PFSK-1 (cell line): Measurements from ENCODE around the gene ZNF564. TPM values are rescaled to one million over a fixed set of nuclear protein-coding genes. Genes with fewer than 3 reads are reported as not detected.
A peak's percentile ranks its signal among the peaks of the same experiment; 100 is the strongest.

Experiments used
- FOXP2 ChIP-seq: optimal IDR thresholded peaks from 2 replicates; pipeline ENCODE3; 2011; ENCODE audit warnings: borderline replicate concordance, control low read depth, inconsistent platforms; ENCODE audit not compliant: insufficient read depth; ENCODE audit errors: extremely low read length, extremely low read depth
- POLR2AphosphoS5 ChIP-seq: IDR thresholded peaks from 2 replicates; pipeline ENCODE4 v1.6.1; 2012; ENCODE audit warnings: low read depth, mild to moderate bottlenecking, control low read depth, low read length, moderate library complexity
- REST ChIP-seq, 2 experiments: IDR thresholded peaks; 2 replicates each; pipeline versions ENCODE4 v1.6.1 to v1.8.0; 2011 to 2012; ENCODE audit warnings: low read depth in 2 of 2, low read length in 2 of 2, control low read depth in 1 of 2, inconsistent platforms in 1 of 2, mild to moderate bottlenecking in 1 of 2, moderate library complexity in 1 of 2; ENCODE audit not compliant: insufficient read depth in 1 of 2
- SIN3A ChIP-seq: IDR thresholded peaks from 2 replicates; pipeline ENCODE4 v1.6.1; 2012; ENCODE audit warnings: mild to moderate bottlenecking, low read length, moderate library complexity, borderline replicate concordance; ENCODE audit not compliant: insufficient read depth
- TAF1 ChIP-seq: IDR thresholded peaks from 2 replicates; pipeline ENCODE4 v1.6.1; 2012; ENCODE audit warnings: low read length, control low read depth, borderline replicate concordance; ENCODE audit not compliant: insufficient read depth
- polyA plus RNA-seq: library from polyadenylated mRNA; unstranded; fragments of >200 nt; gene quantifications from one replicate; pipeline ENCODE4 v1.2.1, GENCODE V29; 2012; ENCODE audit warnings: low read depth, missing spikeins; ENCODE audit not compliant: insufficient read length

Gene ZNF564
- polyA plus RNA-seq, result 1.2 TPM

- TF ChIP-seq SIN3A (no peak), TAF1 (peak; percentile 93), POLR2AphosphoS5 (peak; percentile 85)
Measured at GRCh38 chr19:12551060-12551832, at the start of gene ZNF564. Gene ZNF564, minus strand, starts transcription at chr19:12551482. Its CDS starts 150 bp downstream, at chr19:12551332.

GRCh38 chr19:12597594-12597993 lies 46.3 kb upstream of the ZNF564 start:
- TF ChIP-seq TAF1 (no peak), REST (IDR thresholded peaks at IDR 0.05; ENCODE audit: insufficient read depth in 1 of 2, low read depth in 2 of 2, low read length in 2 of 2) (no peak), FOXP2 (no peak), POLR2AphosphoS5 (no peak), SIN3A (no peak)

GRCh38 chr19:12596927-12597548 lies 45.8 kb upstream of the ZNF564 start:
- no peak for TF ChIP-seq FOXP2
- no peak for TF ChIP-seq POLR2AphosphoS5
- no peak for TF ChIP-seq SIN3A
- TF ChIP-seq TAF1, result no peak
- TF ChIP-seq REST (IDR thresholded peaks at IDR 0.05; ENCODE audit: insufficient read depth in 1 of 2, low read depth in 2 of 2, low read length in 2 of 2), result no peak

GRCh38 chr19:12596485-12596884 lies 45.2 kb upstream of the ZNF564 start:
- TF ChIP-seq REST (IDR thresholded peaks at IDR 0.05; ENCODE audit: insufficient read depth in 1 of 2, low read depth in 2 of 2, low read length in 2 of 2) (no peak), POLR2AphosphoS5 (no peak), TAF1 (no peak), SIN3A (no peak)

- TF ChIP-seq REST (IDR thresholded peaks at IDR 0.05; ENCODE audit: insufficient read depth in 1 of 2, low read depth in 2 of 2, low read length in 2 of 2) (no peak), SIN3A (no peak), TAF1 (no peak), POLR2AphosphoS5 (no peak), FOXP2 (no peak)
Measured at GRCh38 chr19:12581100-12581499, 29.8 kb upstream of the ZNF564 start.
